ENCODE measurements around the gene PRKAR1A.

Gene PRKAR1A

DNA sequence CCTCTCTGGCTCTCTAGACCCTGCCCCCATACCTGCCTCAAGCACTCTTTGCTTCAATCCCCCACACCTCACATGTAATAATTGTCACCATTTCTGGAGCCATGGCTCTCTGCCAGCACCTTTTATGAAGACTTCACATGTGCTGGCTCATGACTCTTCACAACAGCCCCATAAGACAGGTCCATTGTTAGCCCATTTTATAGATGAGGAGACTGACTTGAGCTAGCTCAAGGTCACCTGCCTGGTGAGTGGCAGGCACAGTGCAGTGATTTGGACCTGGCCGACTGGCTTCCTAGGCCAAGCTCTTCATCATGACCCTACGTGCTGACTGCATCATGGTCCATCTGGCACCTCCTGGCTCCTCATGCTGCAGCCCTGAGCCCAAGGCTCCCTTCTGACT lies 63.9 kb downstream of the PRKAR1A start:
- H3K27ac ChIP-seq: no peak overlapping the region
- no peak for TF ChIP-seq ZFX (IDR thresholded peaks at IDR 0.05)
- TF ChIP-seq, protein P1, sequence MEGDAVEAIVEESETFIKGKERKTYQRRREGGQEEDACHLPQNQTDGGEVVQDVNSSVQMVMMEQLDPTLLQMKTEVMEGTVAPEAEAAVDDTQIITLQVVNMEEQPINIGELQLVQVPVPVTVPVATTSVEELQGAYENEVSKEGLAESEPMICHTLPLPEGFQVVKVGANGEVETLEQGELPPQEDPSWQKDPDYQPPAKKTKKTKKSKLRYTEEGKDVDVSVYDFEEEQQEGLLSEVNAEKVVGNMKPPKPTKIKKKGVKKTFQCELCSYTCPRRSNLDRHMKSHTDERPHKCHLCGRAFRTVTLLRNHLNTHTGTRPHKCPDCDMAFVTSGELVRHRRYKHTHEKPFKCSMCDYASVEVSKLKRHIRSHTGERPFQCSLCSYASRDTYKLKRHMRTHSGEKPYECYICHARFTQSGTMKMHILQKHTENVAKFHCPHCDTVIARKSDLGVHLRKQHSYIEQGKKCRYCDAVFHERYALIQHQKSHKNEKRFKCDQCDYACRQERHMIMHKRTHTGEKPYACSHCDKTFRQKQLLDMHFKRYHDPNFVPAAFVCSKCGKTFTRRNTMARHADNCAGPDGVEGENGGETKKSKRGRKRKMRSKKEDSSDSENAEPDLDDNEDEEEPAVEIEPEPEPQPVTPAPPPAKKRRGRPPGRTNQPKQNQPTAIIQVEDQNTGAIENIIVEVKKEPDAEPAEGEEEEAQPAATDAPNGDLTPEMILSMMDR (conservative IDR thresholded peaks at IDR 0.05): no peak

DNA sequence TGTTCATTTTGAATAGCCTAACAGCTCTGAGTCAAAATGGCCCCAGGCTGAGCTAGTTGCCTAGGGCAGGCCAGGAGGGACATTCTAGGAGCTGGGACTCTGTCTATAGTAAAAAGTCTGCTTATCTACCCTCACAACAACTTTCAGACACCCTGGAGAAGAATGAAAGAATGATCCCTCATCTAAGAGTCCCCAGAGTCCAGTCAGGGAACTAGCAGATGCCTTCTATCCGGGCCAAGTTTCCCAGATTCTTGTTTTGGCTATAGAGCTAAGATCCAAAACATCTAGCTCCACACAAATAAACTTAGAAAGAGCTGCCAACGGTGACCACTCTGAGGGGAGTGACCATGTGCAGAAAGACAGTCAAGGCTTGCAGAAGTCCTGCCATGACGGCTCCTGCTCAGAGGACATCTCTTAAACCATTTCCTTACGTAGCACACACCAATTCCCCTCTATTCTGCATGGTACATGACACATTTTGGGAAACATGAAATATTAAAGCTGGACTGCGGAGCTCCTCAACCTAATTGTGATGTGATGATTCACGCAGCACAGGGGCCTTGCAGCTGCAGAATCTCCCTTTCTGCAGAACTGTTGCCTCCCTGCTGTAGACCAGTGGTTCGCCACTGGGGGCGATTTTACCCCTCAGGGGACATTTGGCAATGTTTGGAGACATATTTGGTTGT lies 64.7 kb downstream of the PRKAR1A start:
- TF ChIP-seq ZFX (IDR thresholded peaks at IDR 0.05): no peak
- TF ChIP-seq, protein P1 (conservative IDR thresholded peaks at IDR 0.05): no peak
- no peak overlapping the region for H3K27ac ChIP-seq

DNA sequence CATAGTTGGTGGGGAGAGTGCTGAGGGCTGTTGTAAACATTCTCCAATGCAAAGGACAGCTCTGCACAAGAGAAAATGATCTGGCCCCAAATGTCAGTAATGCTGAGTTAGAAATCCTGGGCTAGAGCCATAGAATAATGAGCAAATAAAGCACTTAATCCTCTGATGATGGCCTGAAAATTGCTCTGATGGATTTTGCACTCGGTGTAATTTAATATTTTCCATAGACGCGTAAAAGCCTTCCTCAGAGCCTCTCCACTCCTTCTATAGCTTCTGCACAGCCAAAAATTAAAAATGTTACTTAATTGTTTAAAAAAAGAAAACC lies 65.2 kb downstream of the PRKAR1A start:
- TF ChIP-seq, protein P1 (conservative IDR thresholded peaks at IDR 0.05): no peak
- no peak for TF ChIP-seq ZFX (IDR thresholded peaks at IDR 0.05)
- H3K27ac ChIP-seq: no peak overlapping the region

DNA sequence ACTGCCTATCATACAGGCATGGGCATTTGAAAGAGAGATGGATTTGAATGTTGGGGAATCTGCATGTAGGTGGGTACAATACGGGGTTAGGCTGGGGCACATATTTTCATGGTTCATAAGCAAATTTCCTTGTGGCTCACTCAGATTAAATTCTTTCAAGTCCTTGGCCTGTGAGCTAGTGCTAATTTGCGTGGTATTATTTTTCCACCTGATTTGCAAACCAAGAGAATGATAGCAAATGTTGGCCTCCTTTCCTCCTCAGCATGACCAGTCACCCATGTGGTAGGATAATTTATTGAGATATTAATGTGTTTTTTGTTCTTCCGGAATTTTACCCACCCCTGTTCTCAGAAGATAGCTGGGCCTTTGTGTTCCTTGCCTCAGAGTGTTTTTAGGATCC lies 66.0 kb downstream of the PRKAR1A start:
- H3K27ac ChIP-seq: no peak overlapping the region
- TF ChIP-seq, protein P1 (conservative IDR thresholded peaks at IDR 0.05): no peak
- TF ChIP-seq ZFX (IDR thresholded peaks at IDR 0.05): no peak

DNA sequence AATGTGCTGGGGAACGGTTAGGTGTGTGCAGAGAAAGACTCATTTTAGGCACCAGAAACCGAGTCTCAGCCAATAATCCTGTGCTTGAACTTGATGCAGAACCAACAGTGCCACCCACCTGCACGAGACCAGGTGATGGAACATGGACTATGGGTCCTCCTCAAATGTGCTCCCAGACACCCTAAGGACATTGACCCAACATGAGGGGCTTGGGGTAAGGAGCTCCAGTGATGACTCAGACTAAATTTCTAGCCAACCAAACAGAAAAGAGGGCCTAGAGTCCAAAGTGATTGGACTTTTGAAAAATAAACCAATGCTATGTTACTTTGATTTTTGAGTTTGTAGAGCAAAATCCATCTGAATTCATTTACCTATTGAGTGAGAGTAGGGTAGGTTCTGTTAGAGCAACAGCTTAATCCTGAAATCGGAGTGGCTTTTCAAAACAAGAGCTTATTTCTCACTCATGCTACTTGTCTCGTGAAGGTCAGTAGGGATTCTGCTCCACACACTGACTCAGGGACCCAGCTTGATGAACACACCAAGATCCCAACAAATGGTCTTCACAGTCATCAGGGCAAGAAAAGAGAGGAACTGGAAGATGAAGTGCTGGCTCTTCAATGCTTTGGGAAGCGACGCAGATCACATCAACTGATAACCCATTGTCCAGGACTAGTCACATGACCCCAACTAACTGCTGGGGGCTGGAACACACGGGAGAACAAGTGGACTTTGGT lies 67.1 kb downstream of the PRKAR1A start:
- no peak for TF ChIP-seq ZFX (IDR thresholded peaks at IDR 0.05)
- TF ChIP-seq, protein P1 (conservative IDR thresholded peaks at IDR 0.05): no peak
- H3K27ac ChIP-seq: no peak overlapping the region

DNA sequence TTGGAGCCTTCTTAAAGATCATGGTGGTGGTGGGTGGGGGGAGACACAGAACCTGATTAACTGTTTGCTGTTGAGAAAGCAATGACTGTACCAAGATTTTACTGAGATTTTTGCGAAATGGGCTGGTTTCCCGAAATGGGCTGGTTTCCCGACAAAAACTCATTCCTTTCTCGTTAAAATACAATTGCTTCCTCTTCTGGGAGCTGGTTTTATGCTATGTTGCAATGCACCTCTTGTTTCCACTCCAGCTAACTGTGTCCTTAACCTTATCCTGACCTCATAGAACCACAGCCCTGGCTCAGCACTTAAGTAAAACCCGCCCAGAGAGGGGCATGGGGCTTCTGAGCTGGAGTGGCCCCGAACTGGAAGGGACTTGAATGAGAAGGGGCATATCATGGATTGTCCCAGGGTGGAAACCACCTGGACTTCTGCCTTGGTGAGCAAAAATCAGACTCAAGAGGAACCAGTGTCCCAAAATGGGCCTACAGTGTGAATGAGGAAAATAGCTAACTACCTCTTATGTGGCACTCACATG lies 68.1 kb downstream of the PRKAR1A start:
- H3K27ac ChIP-seq: no peak overlapping the region
- TF ChIP-seq, protein P1 (conservative IDR thresholded peaks at IDR 0.05): no peak
- TF ChIP-seq ZFX (IDR thresholded peaks at IDR 0.05): no peak

Measured in C4-2B (cell line).